SW 1271 (cell line): ENCODE data around the gene DLG2.
"Not testable (repeated sequence)": the region's sequence is repeated elsewhere in the genome, so short reads cannot be mapped to it uniquely, and the experiment has no call there.

Experiments used
- DNase-seq, 2 experiments: peaks; one replicate each; lab custom pipeline; 2025; lab: John Stamatoyannopoulos, UW

DLG2 gene

GRCh38 chr11:85316967-85317366, 310.2 kb downstream of the DLG2 start:
- DNase-seq: no peak

GRCh38 chr11:85313741-85314140, 313.4 kb downstream of the DLG2 start:
- DNase-seq: no peak

- no peak for DNase-seq
Measured at GRCh38 chr11:85310479-85310878, 316.7 kb downstream of the DLG2 start.

- no peak for DNase-seq
Measured at GRCh38 chr11:85307366-85307765, 319.8 kb downstream of the DLG2 start.

GRCh38 chr11:85301895-85302678, 325.1 kb downstream of the DLG2 start:
- DNase-seq: no peak

- DNase-seq: no peak
Measured at GRCh38 chr11:85299258-85299942, 327.7 kb downstream of the DLG2 start.

GRCh38 chr11:85295694-85296271, 331.4 kb downstream of the DLG2 start:
- no peak for DNase-seq

GRCh38 chr11:85281550-85281949, 345.6 kb downstream of the DLG2 start:
- no peak for DNase-seq

- DNase-seq: no peak
Measured at GRCh38 chr11:85279267-85279666, 347.9 kb downstream of the DLG2 start.

- DNase-seq: no peak
Measured at GRCh38 chr11:85277693-85278092, 349.5 kb downstream of the DLG2 start.

- DNase-seq: no peak
Measured at GRCh38 chr11:85276332-85276731, 350.8 kb downstream of the DLG2 start.

- DNase-seq: not testable (repeated sequence)
Measured at GRCh38 chr11:85270315-85270714, 356.8 kb downstream of the DLG2 start.

GRCh38 chr11:85269109-85269508, 358.0 kb downstream of the DLG2 start:
- DNase-seq: no peak

GRCh38 chr11:85266646-85267045, 360.5 kb downstream of the DLG2 start:
- DNase-seq: no peak

- no peak for DNase-seq
Measured at GRCh38 chr11:85263328-85263727, 363.8 kb downstream of the DLG2 start.

- no peak for DNase-seq
Measured at GRCh38 chr11:85257837-85258236, 369.3 kb downstream of the DLG2 start.

GRCh38 chr11:85256433-85256832, 370.7 kb downstream of the DLG2 start:
- no peak for DNase-seq

- no peak for DNase-seq
Measured at GRCh38 chr11:85249482-85249881, 377.7 kb downstream of the DLG2 start.

GRCh38 chr11:85247797-85248196, 379.3 kb downstream of the DLG2 start:
- no peak for DNase-seq

- DNase-seq: no peak
Measured at GRCh38 chr11:85238906-85239305, 388.2 kb downstream of the DLG2 start.

- not testable (repeated sequence) for DNase-seq
Measured at GRCh38 chr11:85238038-85238437, 389.1 kb downstream of the DLG2 start.

GRCh38 chr11:85236211-85236610, 390.9 kb downstream of the DLG2 start:
- DNase-seq: no peak

- DNase-seq: no peak
Measured at GRCh38 chr11:85232559-85232958, 394.6 kb downstream of the DLG2 start.
